Ovary (tissue), 3 donors: ENCODE results near the gene KRT84.

Experiments used
- CTCF ChIP-seq, 3 donors: fragments of 450-650 bp in 2 of 3; fragments of 200-600 bp in 1 of 3; IDR thresholded peaks; one replicate each; pipeline versions ENCODE4 v1.5.1 to v1.8.0; 2016 to 2022; ENCODE audit warnings: antibody characterized with exemption in 3 of 3, mild to moderate bottlenecking in 1 of 3
- EP300 ChIP-seq: sonication (generic); formaldehyde crosslinking; IDR thresholded peaks from one replicate; pipeline ENCODE4 v1.6.1; 2017; ENCODE audit warnings: antibody characterized with exemption
- POLR2A ChIP-seq: fragments of 450-650 bp; IDR thresholded peaks from one replicate; pipeline ENCODE4 v1.6.1; 2017; ENCODE audit warnings: antibody characterized with exemption, mild to moderate bottlenecking, moderate library complexity
- donor health status: DM: no; HTN: no; CAD: no.

DNA sequence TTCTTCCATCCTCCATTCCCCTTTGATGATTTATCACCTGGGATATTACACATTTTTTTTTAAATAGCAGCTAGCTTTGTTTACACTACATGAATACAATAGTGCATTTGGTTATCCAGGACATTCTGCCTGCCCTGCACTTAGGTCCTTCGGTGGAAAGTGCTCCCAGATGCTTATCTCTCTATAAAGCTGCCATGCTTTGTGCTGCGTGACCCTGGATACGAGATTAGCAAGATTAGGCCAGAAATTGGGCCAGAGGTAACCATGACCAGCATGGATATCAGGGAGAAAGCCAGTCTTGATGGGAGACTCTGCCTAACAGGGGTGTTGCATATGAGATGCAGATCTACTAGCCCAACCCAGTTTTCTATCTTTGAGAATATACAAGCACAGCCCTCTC lies 52.1 kb downstream of the KRT84 start:
- TF ChIP-seq EP300, result no peak
- TF ChIP-seq CTCF (IDR thresholded peaks at IDR 0.05), result no peak
- no peak for TF ChIP-seq POLR2A
